ENCODE measurements around the gene CCT7.

Gene CCT7

DNA sequence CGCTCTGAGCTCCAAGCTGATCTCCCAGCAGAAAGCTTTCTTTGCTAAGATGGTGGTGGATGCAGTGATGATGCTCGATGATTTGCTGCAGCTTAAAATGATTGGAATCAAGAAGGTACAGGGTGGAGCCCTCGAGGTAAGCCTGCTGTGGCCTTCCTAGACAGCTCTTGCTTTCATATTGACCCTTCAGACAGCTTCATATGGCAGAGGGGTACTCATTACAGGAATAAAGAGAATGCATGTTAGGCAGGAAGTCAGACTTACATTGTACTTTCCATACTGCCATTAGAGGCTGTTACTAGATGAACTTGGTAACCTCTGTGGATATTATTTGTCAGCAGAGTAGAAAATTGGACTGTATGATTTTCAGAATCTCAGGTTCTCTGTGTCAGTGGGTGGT is 10.5 kb downstream of the CCT7 start:
- Histone ChIP-seq H3K27ac (ENCODE audit: low read depth, low read length) (peak overlapping the region; percentile 1), H3K9me3 (ENCODE audit: control insufficient read depth, insufficient read depth, low read length) (no peaks in the 10 kb centered on the region), H3K36me3 (ENCODE audit: control insufficient read depth, insufficient read depth, low read length) (peaks cover 92% of the 10 kb centered on the region), H3K9ac (ENCODE audit: low read depth, low read length) (no peak overlapping the region), H3K27me3 (ENCODE audit: control insufficient read depth, insufficient read depth, low read length) (no peaks in the 10 kb centered on the region), H3K4me1 (ENCODE audit: control insufficient read depth, insufficient read depth, low read length) (no peaks in the 10 kb centered on the region), H3K4me3 (ENCODE audit: low read depth, low read length) (no peak overlapping the region)

DNA sequence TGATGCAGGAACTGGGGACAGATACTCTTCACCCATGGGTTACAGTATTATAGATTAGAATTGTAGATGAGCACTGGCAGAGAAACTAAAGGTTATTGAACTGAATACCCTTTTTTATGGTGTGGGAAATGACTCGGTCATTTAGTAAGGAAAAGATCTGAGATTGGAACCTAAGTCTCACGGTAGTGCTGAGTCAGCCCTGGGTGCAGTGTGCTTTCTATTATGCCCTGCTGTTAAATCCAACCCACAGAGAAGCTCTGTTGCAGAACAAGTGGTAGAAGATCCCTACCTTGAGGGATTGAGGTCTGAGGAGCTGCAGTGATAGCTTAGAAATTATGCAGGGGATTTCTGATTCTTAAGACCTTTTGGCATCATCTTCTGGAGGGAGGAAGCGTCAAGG is 12.7 kb downstream of the CCT7 start:
- no peaks in the 10 kb centered on the region for H3K4me1 ChIP-seq (ENCODE audit: control insufficient read depth, insufficient read depth, low read length)
- H3K27me3 ChIP-seq (ENCODE audit: control insufficient read depth, insufficient read depth, low read length), result no peaks in the 10 kb centered on the region
- peaks cover 93% of the 10 kb centered on the region for H3K36me3 ChIP-seq (ENCODE audit: control insufficient read depth, insufficient read depth, low read length)
- H3K27ac ChIP-seq (ENCODE audit: low read depth, low read length), result no peak overlapping the region
- H3K4me3 ChIP-seq (ENCODE audit: low read depth, low read length), result no peak overlapping the region
- H3K9me3 ChIP-seq (ENCODE audit: control insufficient read depth, insufficient read depth, low read length), result no peaks in the 10 kb centered on the region
- H3K9ac ChIP-seq (ENCODE audit: low read depth, low read length), result no peak overlapping the region

DNA sequence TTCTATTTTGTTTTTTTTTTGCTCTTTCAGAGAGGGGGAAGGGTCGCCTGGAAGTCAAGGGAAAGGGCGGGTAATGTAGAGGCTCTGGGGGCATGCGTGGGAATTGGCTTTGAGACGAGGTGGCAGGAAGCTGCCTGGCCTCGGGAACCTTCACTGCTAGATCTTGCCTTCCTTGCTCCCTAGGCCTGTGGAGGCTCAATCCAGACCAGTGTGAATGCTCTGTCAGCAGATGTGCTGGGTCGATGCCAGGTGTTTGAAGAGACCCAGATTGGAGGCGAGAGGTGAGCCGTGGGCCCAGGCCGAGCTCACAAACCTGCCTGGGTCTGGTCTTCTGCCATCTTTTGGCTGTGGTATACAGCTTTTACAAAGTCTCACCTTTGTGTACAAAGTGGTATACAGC is 15.5 kb downstream of the CCT7 start:
- no peak overlapping the region for H3K27ac ChIP-seq (ENCODE audit: low read depth, low read length)
- H3K9me3 ChIP-seq (ENCODE audit: control insufficient read depth, insufficient read depth, low read length), result no peaks in the 10 kb centered on the region
- no peak overlapping the region for H3K9ac ChIP-seq (ENCODE audit: low read depth, low read length)
- no peaks in the 10 kb centered on the region for H3K27me3 ChIP-seq (ENCODE audit: control insufficient read depth, insufficient read depth, low read length)
- H3K4me3 ChIP-seq (ENCODE audit: low read depth, low read length), result no peak overlapping the region
- peaks cover 97% of the 10 kb centered on the region for H3K36me3 ChIP-seq (ENCODE audit: control insufficient read depth, insufficient read depth, low read length)
- H3K4me1 ChIP-seq (ENCODE audit: control insufficient read depth, insufficient read depth, low read length), result no peaks in the 10 kb centered on the region

DNA sequence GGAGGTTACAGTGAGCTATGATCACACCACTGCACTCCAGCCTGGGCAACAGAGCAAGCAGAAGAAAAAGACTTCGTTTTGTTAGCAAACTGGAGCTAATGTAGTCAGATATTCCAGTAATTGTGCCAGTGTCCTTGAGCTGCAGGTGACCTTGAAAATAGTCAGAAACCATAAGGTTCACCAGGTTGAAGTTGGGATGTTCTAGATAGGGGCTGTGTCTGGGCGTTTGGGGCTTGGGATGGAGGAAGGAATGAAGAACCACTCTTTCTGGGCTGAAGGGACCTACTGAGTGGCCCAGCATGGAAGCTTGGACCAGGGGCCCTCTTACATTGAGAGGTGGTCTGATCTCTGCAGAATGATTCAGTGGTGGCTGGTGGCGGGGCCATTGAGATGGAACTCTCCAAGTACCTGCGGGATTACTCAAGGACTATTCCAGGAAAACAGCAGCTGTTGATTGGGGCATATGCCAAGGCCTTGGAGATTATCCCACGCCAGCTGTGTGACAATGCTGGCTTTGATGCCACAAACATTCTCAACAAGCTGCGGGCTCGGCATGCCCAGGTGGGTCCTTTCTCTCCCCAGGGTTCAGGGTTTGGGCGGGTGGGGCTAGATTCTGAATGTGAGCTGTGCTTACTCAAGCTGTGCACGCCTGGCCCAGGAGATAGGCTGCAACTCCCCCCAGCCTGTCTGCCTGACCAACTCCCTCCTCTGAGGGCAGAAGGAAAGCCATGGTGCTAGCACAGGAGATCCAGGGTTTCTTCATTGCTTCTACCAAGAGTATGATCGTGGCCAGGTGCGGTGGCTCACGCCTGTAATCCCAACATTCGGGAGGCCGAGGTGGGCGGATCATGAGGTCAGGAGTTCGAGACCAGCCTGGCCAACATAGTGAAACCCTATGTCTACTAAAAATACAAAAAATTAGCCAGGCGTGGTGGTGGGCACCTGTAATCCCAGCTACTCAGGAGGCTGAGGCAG is 17.1 kb downstream of the CCT7 start:
- no peak overlapping the region for H3K9ac ChIP-seq (ENCODE audit: low read depth, low read length)
- no peak overlapping the region for H3K4me3 ChIP-seq (ENCODE audit: low read depth, low read length)
- H3K27me3 ChIP-seq (ENCODE audit: control insufficient read depth, insufficient read depth, low read length), result no peaks in the 10 kb centered on the region
- H3K4me1 ChIP-seq (ENCODE audit: control insufficient read depth, insufficient read depth, low read length), result peaks cover 9% of the 10 kb centered on the region; the same call in 1 of the 2 replicates
- peaks cover 83% of the 10 kb centered on the region for H3K36me3 ChIP-seq (ENCODE audit: control insufficient read depth, insufficient read depth, low read length)
- H3K9me3 ChIP-seq (ENCODE audit: control insufficient read depth, insufficient read depth, low read length), result no peaks in the 10 kb centered on the region
- no peak overlapping the region for H3K27ac ChIP-seq (ENCODE audit: low read depth, low read length)

DNA sequence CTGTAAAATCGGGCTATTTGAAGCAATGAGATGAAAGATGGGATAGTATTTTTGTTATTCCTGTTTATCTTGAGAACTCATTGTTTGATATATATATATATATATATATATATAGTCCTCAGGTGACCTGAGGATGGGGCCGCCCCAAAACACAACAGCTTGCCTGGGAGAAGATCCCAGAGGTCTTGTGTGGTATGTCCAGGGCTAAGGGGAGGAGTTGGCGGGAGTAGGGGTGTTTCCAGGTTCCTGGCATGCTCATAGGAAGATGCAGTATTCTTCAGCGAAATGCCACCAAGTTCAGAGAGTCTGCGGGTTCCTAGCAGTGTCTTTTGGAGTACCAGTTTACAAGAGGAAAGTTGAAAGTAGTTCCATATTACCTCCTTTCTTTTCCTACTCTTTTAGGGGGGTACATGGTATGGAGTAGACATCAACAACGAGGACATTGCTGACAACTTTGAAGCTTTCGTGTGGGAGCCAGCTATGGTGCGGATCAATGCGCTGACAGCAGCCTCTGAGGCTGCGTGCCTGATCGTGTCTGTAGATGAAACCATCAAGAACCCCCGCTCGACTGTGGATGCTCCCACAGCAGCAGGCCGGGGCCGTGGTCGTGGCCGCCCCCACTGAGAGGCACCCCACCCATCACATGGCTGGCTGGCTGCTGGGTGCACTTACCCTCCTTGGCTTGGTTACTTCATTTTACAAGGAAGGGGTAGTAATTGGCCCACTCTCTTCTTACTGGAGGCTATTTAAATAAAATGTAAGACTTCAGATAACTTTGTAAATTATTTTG is 18.3 kb downstream of the CCT7 start:
- Histone ChIP-seq H3K27ac (ENCODE audit: low read depth, low read length) (no peak overlapping the region), H3K4me3 (ENCODE audit: low read depth, low read length) (no peak overlapping the region), H3K9me3 (ENCODE audit: control insufficient read depth, insufficient read depth, low read length) (no peaks in the 10 kb centered on the region), H3K9ac (ENCODE audit: low read depth, low read length) (no peak overlapping the region), H3K36me3 (ENCODE audit: control insufficient read depth, insufficient read depth, low read length) (peaks cover 71% of the 10 kb centered on the region), H3K4me1 (ENCODE audit: control insufficient read depth, insufficient read depth, low read length) (peaks cover 9% of the 10 kb centered on the region; the same call in 1 of the 2 replicates), H3K27me3 (ENCODE audit: control insufficient read depth, insufficient read depth, low read length) (no peaks in the 10 kb centered on the region)

DNA sequence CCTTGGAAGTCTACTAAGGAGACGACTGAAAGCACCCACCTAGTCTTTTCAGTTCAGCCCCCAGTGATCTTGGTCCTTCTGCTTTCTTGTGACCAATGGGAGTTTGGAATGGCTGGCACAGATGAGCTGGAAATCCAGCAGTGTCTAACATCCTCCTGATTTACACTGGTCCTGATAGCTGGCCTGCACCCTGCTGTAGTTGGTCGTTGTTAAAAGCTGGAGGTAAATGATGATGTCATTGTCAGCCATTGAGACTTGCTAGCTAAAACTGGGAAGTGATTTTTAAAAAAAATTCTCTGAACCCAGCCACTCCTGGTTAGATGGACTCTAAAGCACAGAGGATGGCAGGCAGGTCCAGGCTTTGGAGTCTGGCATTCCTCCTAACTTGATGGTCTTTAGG is 19.3 kb downstream of the CCT7 start:
- no peak overlapping the region for H3K27ac ChIP-seq (ENCODE audit: low read depth, low read length)

DNA sequence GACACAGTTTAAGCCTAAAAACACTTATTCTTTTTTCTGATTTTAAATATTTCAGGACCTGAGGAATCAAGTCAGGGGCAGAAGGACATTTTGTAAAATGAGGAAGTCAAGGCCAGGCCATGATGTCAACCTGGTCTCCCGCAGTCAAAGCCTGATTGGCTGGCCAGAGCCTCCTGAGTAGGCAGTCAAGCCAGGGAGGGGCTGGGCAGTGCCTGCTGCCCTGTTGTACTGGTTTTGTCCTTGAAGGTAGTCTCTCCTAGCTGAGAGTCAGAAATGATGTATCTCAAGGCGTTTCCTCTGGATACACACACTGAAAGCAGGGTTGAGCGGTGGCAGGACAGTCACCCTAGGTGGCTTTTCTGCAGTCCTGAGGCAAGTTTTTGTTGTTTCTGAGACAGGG is 19.8 kb downstream of the CCT7 start:
- H3K4me3 ChIP-seq (ENCODE audit: low read depth, low read length), result no peak overlapping the region
- no peak overlapping the region for H3K27ac ChIP-seq (ENCODE audit: low read depth, low read length)
- H3K27me3 ChIP-seq (ENCODE audit: control insufficient read depth, insufficient read depth, low read length), result no peaks in the 10 kb centered on the region
- H3K36me3 ChIP-seq (ENCODE audit: control insufficient read depth, insufficient read depth, low read length), result peaks cover 62% of the 10 kb centered on the region
- peaks cover 9% of the 10 kb centered on the region; the same call in 1 of the 2 replicates for H3K4me1 ChIP-seq (ENCODE audit: control insufficient read depth, insufficient read depth, low read length)
- no peaks in the 10 kb centered on the region for H3K9me3 ChIP-seq (ENCODE audit: control insufficient read depth, insufficient read depth, low read length)
- H3K9ac ChIP-seq (ENCODE audit: low read depth, low read length), result no peak overlapping the region

More for the DNA sequence above, 19.3 kb downstream of the CCT7 start:
- H3K36me3 ChIP-seq (ENCODE audit: control insufficient read depth, insufficient read depth, low read length), result peaks cover 62% of the 10 kb centered on the region
- H3K4me3 ChIP-seq (ENCODE audit: low read depth, low read length), result no peak overlapping the region
- no peaks in the 10 kb centered on the region for H3K9me3 ChIP-seq (ENCODE audit: control insufficient read depth, insufficient read depth, low read length)
- peaks cover 9% of the 10 kb centered on the region; the same call in 1 of the 2 replicates for H3K4me1 ChIP-seq (ENCODE audit: control insufficient read depth, insufficient read depth, low read length)
- no peak overlapping the region for H3K9ac ChIP-seq (ENCODE audit: low read depth, low read length)
- H3K27me3 ChIP-seq (ENCODE audit: control insufficient read depth, insufficient read depth, low read length), result no peaks in the 10 kb centered on the region

DNA sequence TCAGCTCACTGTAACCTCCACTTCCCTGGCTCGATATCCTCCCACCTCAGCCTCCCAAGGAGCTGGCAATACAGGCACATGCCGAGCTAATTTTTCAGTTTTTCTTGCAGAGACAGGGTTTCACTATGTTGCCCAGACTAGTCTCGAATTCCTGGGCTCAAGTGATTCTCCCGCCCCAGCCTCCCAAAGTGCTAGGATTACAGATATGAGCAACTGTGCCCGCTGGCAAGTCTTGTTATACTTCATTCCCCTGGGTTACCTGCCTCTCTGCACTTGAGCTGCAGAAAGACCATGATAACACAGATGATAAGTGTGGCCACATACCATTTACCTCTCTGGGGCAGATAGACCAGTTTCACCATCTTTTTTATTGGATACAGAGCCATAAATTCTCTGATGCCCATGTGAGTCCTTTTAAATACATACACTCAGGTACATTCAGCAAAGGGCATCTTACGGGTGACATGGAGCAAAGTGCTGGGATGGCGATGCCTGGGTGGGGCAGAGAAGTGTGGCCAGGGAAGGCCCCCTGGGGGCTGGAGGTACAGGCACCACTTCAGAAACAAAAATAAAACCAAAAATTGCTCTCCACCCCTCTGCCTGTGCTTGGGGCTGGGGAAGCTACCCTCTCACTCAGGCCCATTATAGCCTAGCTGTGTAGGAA is 20.4 kb downstream of the CCT7 start:
- Histone ChIP-seq H3K4me1 (ENCODE audit: control insufficient read depth, insufficient read depth, low read length) (peaks cover 9% of the 10 kb centered on the region; the same call in 1 of the 2 replicates), H3K4me3 (ENCODE audit: low read depth, low read length) (no peak overlapping the region), H3K27ac (ENCODE audit: low read depth, low read length) (no peak overlapping the region), H3K9ac (ENCODE audit: low read depth, low read length) (no peak overlapping the region), H3K9me3 (ENCODE audit: control insufficient read depth, insufficient read depth, low read length) (no peaks in the 10 kb centered on the region), H3K27me3 (ENCODE audit: control insufficient read depth, insufficient read depth, low read length) (no peaks in the 10 kb centered on the region), H3K36me3 (ENCODE audit: control insufficient read depth, insufficient read depth, low read length) (peaks cover 62% of the 10 kb centered on the region)

DNA sequence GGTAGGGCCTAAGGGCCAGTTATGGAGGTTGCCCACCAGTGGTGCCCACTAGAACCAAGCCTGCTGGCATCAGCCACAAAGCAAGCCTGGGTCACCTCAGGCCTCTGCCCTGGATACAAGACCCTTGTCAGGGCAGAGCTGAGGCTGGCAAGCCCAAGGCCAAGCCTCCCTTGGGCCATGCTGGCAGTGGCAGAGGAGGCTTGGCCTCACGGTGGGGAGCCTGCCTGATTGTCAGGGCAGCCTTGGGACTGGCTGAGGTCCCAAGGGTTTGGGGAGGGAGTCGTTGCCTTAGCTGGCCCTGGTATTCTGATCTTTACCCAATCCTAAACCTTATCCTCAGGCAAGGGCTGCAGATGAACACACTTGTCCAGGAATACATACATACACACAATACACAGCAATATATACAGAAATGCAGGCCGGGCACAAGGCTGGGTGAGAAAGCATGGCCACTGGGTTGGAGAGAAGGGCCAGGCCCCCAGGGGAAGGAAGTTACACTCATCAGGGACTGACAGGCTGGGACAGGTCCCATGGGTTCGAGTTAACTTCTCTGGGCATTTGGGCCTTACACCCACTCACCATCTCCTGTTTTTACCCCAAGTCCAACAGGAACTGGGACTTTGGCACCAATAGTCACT is 21.0 kb downstream of the CCT7 start:
- H3K36me3 ChIP-seq (ENCODE audit: control insufficient read depth, insufficient read depth, low read length), result peaks cover 60% of the 10 kb centered on the region
- H3K9ac ChIP-seq (ENCODE audit: low read depth, low read length), result no peak overlapping the region
- no peaks in the 10 kb centered on the region for H3K9me3 ChIP-seq (ENCODE audit: control insufficient read depth, insufficient read depth, low read length)
- no peaks in the 10 kb centered on the region for H3K27me3 ChIP-seq (ENCODE audit: control insufficient read depth, insufficient read depth, low read length)
- no peak overlapping the region for H3K4me3 ChIP-seq (ENCODE audit: low read depth, low read length)
- H3K4me1 ChIP-seq (ENCODE audit: control insufficient read depth, insufficient read depth, low read length), result peaks cover 9% of the 10 kb centered on the region; the same call in 1 of the 2 replicates
- H3K27ac ChIP-seq (ENCODE audit: low read depth, low read length), result peak overlapping the region; percentile 16

DNA sequence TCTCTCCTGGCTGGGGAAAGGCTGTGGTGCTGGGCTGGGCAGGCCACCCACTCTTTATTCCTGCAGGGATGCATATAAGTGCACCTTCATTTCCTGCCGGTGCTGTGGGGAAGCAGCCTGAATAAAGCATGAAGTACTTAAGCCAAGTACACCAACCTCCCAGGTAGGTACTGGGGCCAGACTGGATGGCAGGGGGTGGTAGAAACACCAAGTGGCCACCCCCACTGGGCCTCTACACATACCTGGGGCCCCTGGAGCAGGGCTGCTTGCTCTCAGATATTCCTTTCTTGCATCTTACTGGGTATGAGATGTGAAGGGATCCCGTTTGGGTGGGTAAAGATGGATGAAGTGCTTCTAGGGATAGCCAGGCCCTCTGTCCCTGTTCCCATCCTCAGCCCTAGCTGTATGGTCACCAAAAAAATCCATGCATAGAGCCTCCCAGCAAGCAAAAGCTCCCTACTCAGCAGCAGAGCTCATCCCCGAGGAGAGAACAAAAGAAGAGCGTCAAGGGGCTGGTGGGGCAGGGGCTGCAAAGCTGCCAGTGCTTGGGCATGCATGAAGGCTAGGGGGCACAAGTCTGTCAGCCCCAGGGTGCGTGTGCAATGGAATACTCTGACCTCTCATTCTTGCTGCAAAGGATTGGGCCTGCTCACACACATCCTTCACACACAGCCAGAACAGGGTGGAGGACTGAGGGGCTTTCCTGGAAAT is 22.0 kb downstream of the CCT7 start:
- no peaks in the 10 kb centered on the region for H3K27me3 ChIP-seq (ENCODE audit: control insufficient read depth, insufficient read depth, low read length)
- peaks cover 51% of the 10 kb centered on the region for H3K36me3 ChIP-seq (ENCODE audit: control insufficient read depth, insufficient read depth, low read length)
- no peak overlapping the region for H3K4me3 ChIP-seq (ENCODE audit: low read depth, low read length)
- H3K9ac ChIP-seq (ENCODE audit: low read depth, low read length), result no peak overlapping the region
- peaks cover 13% of the 10 kb centered on the region; the same call in 1 of the 2 replicates for H3K4me1 ChIP-seq (ENCODE audit: control insufficient read depth, insufficient read depth, low read length)
- H3K9me3 ChIP-seq (ENCODE audit: control insufficient read depth, insufficient read depth, low read length), result no peaks in the 10 kb centered on the region
- H3K27ac ChIP-seq (ENCODE audit: low read depth, low read length), result peak overlapping the region; percentile 16
